WTC11 (cell line): ENCODE measurements around the gene IFITM10. TPM values are rescaled to one million over a fixed set of nuclear protein-coding genes. Genes with fewer than 3 reads are reported as not detected.

Experiments
- ATAC-seq: fragments of 200-7000 bp; cut with Tn5 transposase; 2 replicates; pipeline ENCODE4 v1.10.0; 2021; ENCODE audit warnings: mild to moderate bottlenecking, moderate library complexity
- CTCF ChIA-PET: fragments of 300-600 bp; sonication (Branson Sonifier 250); formaldehyde crosslinking; loops from one replicate; lab custom pipeline; 2021; ENCODE audit warnings: antibody characterized with exemption; lab: Charles Lee
- POLR2A ChIA-PET: fragments of 350-600 bp; sonication (Branson Sonifier 250); formaldehyde crosslinking; loops from one replicate; lab custom pipeline; 2021; ENCODE audit warnings: antibody characterized with exemption; lab: Charles Lee
- DNase-seq: peaks from one replicate; pipeline ENCODE4 v3.0.0; 2021; ENCODE audit warnings: low spot score
- H3K27ac Mint-ChIP-seq: 2 replicates; pipeline ENCODE4 v1.8.0; 2021; ENCODE audit warnings: mixed read lengths
- H3K27me3 Mint-ChIP-seq: 2 replicates; pipeline ENCODE4 v1.8.0; 2021; ENCODE audit warnings: low read depth, mild to moderate bottlenecking, moderate library complexity, mixed read lengths
- H3K36me3 Mint-ChIP-seq: 2 replicates; pipeline ENCODE4 v1.8.0; 2021; ENCODE audit warnings: mixed read lengths
- H3K4me1 Mint-ChIP-seq: 2 replicates; pipeline ENCODE4 v1.8.0; 2022; ENCODE audit warnings: mixed read lengths
- H3K4me3 Mint-ChIP-seq: 2 replicates; pipeline ENCODE4 v1.8.0; 2021; ENCODE audit warnings: mild to moderate bottlenecking, moderate library complexity, mixed read lengths
- H3K9me3 Mint-ChIP-seq: 2 replicates; pipeline ENCODE4 v1.8.0; 2021; ENCODE audit warnings: mixed read lengths
- CREB1 ChIP-seq: sonication (generic); formaldehyde crosslinking; IDR thresholded peaks from 2 replicates; pipeline ENCODE4 v1.8.0; 2023; ENCODE audit warnings: mild to moderate bottlenecking, missing genetic modification reagents
- E2F4 ChIP-seq: sonication (generic); formaldehyde crosslinking; IDR thresholded peaks from 2 replicates; pipeline ENCODE4 v1.8.1; 2022; ENCODE audit warnings: low read depth, mild to moderate bottlenecking, moderate library complexity, missing genetic modification reagents, borderline replicate concordance
- EMX1 ChIP-seq: fragments of 250-450 bp; sonication (Bioruptor Pico); IDR thresholded peaks from 2 replicates; pipeline ENCODE4 v1.8.0; 2021; ENCODE audit warnings: mild to moderate bottlenecking
- ESRRA ChIP-seq: sonication (generic); formaldehyde crosslinking; IDR thresholded peaks from 2 replicates; pipeline ENCODE4 v1.8.1; 2022; ENCODE audit warnings: mild to moderate bottlenecking, missing genetic modification reagents, borderline replicate concordance
- ETV6 ChIP-seq: sonication (generic); formaldehyde crosslinking; IDR thresholded peaks from 2 replicates; pipeline ENCODE4 v1.8.1; 2022; ENCODE audit warnings: mild to moderate bottlenecking, missing genetic modification reagents
- FOXK1 ChIP-seq: sonication (generic); formaldehyde crosslinking; IDR thresholded peaks from 2 replicates; pipeline ENCODE4 v1.8.0; 2022; ENCODE audit warnings: mild to moderate bottlenecking, moderate library complexity, missing genetic modification reagents
- NFE2L1 ChIP-seq: sonication (generic); formaldehyde crosslinking; IDR thresholded peaks from 2 replicates; pipeline ENCODE4 v1.8.1; 2023; ENCODE audit warnings: missing genetic modification reagents
- NFYB ChIP-seq: sonication (generic); formaldehyde crosslinking; conservative IDR thresholded peaks from 2 replicates; pipeline ENCODE4 v1.8.0; 2022; ENCODE audit warnings: low read depth, missing genetic modification reagents
- PREB ChIP-seq: sonication (generic); formaldehyde crosslinking; IDR thresholded peaks from 2 replicates; pipeline ENCODE4 v1.8.1; 2022; ENCODE audit warnings: mild to moderate bottlenecking, missing genetic modification reagents, moderate library complexity, borderline replicate concordance
- RORB ChIP-seq: fragments of 250-450 bp; sonication (Bioruptor Pico); IDR thresholded peaks from 2 replicates; pipeline ENCODE4 v1.9.0; 2021; ENCODE audit warnings: mild to moderate bottlenecking
- SMAD4 ChIP-seq: sonication (generic); formaldehyde crosslinking; IDR thresholded peaks from 2 replicates; pipeline ENCODE4 v1.8.0; 2022; ENCODE audit warnings: mild to moderate bottlenecking, missing genetic modification reagents
- TEAD1 ChIP-seq: sonication (generic); formaldehyde crosslinking; IDR thresholded peaks from 2 replicates; pipeline ENCODE4 v1.8.0; 2022; ENCODE audit warnings: mild to moderate bottlenecking, missing genetic modification reagents
- USF1 ChIP-seq: sonication (generic); formaldehyde crosslinking; IDR thresholded peaks from 2 replicates; pipeline ENCODE4 v1.8.0; 2022; ENCODE audit warnings: mild to moderate bottlenecking, missing genetic modification reagents
- ZNF138 ChIP-seq: sonication (generic); formaldehyde crosslinking; conservative IDR thresholded peaks from 2 replicates; pipeline ENCODE4 v1.8.1; 2022; ENCODE audit warnings: mild to moderate bottlenecking, moderate library complexity, missing genetic modification reagents
- ZNF219 ChIP-seq: sonication (generic); formaldehyde crosslinking; IDR thresholded peaks from 2 replicates; pipeline ENCODE4 v1.8.0; 2023; ENCODE audit warnings: missing genetic modification reagents, mild to moderate bottlenecking, borderline replicate concordance
- ZNF416 ChIP-seq: fragments of 250-450 bp; sonication (Bioruptor Pico); IDR thresholded peaks from 2 replicates; pipeline ENCODE4 v1.9.0; 2021; ENCODE audit warnings: mild to moderate bottlenecking, inconsistent platforms
- total RNA-seq: library from RNA; stranded (reverse); gene quantifications from 3 replicates; pipeline ENCODE4 v1.2.3, GENCODE V29; 2021
- TF ChIP-seq, protein P1 (sequence below): fragments of 250-450 bp; sonication (Bioruptor Pico); IDR thresholded peaks from 2 replicates; pipeline ENCODE4 v2.1.2; 2022; ENCODE audit warnings: mild to moderate bottlenecking, moderate library complexity
- TF ChIP-seq, protein P2 (sequence below): sonication (generic); formaldehyde crosslinking; IDR thresholded peaks from 2 replicates; pipeline ENCODE4 v1.8.0; 2023; ENCODE audit warnings: missing genetic modification reagents
- TF ChIP-seq, protein P3 (sequence below): sonication (generic); formaldehyde crosslinking; IDR thresholded peaks from 2 replicates; pipeline ENCODE4 v1.8.0; 2022; ENCODE audit warnings: mild to moderate bottlenecking, missing genetic modification reagents
- TF ChIP-seq, protein P4 (sequence below): sonication (generic); formaldehyde crosslinking; IDR thresholded peaks from 2 replicates; pipeline ENCODE4 v1.8.0; 2023; ENCODE audit warnings: mild to moderate bottlenecking, missing genetic modification reagents

Gene IFITM10
- total RNA-seq, 1 experiment from 2014 or later: 1.7 TPM

DNA sequence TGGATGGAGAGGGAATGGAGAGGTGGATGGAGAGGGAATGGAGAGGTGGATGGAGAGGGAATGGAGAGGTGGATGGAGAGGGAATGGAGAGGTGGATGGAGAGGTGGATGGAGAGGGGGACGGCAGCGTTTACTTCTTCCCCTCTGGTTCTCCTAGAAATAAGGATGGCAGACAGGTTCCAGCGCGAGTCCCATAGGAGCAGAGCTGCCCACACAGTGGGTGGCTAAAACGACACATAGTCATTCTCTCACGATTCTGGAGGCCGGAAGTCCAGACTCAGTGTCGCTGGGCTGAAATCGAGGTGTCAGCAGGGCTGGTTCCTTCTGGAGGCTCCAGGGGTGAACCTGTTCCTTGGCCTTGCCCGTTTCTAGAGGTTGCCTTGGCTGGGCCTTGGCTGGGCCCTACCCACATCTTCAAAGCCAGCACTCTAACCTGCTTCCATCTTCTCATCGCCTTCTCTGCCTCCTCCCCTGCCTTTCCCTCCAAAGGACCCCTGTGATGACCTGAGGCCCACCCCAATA is 26.0 kb upstream of the IFITM10 start (continued):
- TF ChIP-seq, protein P1, sequence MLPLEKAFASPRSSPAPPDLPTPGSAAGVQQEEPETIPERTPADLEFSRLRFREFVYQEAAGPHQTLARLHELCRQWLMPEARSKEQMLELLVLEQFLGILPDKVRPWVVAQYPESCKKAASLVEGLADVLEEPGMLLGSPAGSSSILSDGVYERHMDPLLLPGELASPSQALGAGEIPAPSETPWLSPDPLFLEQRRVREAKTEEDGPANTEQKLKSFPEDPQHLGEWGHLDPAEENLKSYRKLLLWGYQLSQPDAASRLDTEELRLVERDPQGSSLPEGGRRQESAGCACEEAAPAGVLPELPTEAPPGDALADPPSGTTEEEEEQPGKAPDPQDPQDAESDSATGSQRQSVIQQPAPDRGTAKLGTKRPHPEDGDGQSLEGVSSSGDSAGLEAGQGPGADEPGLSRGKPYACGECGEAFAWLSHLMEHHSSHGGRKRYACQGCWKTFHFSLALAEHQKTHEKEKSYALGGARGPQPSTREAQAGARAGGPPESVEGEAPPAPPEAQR (CRISPR knock-in tag): no peak
- no peak for TF ChIP-seq E2F4 (CRISPR knock-in tag)
- no peak for TF ChIP-seq ZNF416 (CRISPR knock-in tag)
- no peak for TF ChIP-seq ZNF219 (CRISPR knock-in tag)
- no peak for TF ChIP-seq ETV6
- TF ChIP-seq, protein P2, sequence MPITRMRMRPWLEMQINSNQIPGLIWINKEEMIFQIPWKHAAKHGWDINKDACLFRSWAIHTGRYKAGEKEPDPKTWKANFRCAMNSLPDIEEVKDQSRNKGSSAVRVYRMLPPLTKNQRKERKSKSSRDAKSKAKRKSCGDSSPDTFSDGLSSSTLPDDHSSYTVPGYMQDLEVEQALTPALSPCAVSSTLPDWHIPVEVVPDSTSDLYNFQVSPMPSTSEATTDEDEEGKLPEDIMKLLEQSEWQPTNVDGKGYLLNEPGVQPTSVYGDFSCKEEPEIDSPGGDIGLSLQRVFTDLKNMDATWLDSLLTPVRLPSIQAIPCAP: no peak

GRCh38 chr11:1774886-1775285 is 24.5 kb upstream of the IFITM10 start:
- ChIA-PET CTCF (interaction anchor here (3.3 kb wide), 1 partner anchor 81 kb away, joined by 10 read pairs; no protein-coding TSS in a partner anchor), POLR2A (no interaction called here)
- H3K4me1 Mint-ChIP-seq: peaks cover 20% of the 10 kb centered on the region
- H3K9me3 Mint-ChIP-seq: peaks cover 4% of the 10 kb centered on the region
- H3K36me3 Mint-ChIP-seq: no peaks in the 10 kb centered on the region
- TF ChIP-seq PREB (no peak), USF1 (CRISPR knock-in tag) (no peak), SMAD4 (no peak), RORB (CRISPR knock-in tag) (no peak), TEAD1 (CRISPR knock-in tag) (no peak), CREB1 (CRISPR knock-in tag) (no peak), FOXK1 (CRISPR knock-in tag) (no peak), NFYB (CRISPR knock-in tag) (no peak), EMX1 (CRISPR knock-in tag) (no peak), ESRRA (CRISPR knock-in tag) (no peak), ZNF138 (CRISPR knock-in tag) (no peak), NFE2L1 (CRISPR knock-in tag) (no peak)
- TF ChIP-seq, protein P3, sequence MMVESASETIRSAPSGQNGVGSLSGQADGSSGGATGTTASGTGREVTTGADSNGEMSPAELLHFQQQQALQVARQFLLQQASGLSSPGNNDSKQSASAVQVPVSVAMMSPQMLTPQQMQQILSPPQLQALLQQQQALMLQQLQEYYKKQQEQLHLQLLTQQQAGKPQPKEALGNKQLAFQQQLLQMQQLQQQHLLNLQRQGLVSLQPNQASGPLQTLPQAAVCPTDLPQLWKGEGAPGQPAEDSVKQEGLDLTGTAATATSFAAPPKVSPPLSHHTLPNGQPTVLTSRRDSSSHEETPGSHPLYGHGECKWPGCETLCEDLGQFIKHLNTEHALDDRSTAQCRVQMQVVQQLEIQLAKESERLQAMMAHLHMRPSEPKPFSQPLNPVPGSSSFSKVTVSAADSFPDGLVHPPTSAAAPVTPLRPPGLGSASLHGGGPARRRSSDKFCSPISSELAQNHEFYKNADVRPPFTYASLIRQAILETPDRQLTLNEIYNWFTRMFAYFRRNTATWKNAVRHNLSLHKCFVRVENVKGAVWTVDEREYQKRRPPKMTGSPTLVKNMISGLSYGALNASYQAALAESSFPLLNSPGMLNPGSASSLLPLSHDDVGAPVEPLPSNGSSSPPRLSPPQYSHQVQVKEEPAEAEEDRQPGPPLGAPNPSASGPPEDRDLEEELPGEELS (CRISPR knock-in tag): no peak
- TF ChIP-seq, protein P4, sequence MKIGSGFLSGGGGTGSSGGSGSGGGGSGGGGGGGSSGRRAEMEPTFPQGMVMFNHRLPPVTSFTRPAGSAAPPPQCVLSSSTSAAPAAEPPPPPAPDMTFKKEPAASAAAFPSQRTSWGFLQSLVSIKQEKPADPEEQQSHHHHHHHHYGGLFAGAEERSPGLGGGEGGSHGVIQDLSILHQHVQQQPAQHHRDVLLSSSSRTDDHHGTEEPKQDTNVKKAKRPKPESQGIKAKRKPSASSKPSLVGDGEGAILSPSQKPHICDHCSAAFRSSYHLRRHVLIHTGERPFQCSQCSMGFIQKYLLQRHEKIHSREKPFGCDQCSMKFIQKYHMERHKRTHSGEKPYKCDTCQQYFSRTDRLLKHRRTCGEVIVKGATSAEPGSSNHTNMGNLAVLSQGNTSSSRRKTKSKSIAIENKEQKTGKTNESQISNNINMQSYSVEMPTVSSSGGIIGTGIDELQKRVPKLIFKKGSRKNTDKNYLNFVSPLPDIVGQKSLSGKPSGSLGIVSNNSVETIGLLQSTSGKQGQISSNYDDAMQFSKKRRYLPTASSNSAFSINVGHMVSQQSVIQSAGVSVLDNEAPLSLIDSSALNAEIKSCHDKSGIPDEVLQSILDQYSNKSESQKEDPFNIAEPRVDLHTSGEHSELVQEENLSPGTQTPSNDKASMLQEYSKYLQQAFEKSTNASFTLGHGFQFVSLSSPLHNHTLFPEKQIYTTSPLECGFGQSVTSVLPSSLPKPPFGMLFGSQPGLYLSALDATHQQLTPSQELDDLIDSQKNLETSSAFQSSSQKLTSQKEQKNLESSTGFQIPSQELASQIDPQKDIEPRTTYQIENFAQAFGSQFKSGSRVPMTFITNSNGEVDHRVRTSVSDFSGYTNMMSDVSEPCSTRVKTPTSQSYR (CRISPR knock-in tag): no peak
- no peak overlapping the region for H3K4me3 Mint-ChIP-seq
- peaks cover 11% of the 10 kb centered on the region for H3K27me3 Mint-ChIP-seq
- ATAC-seq: no peak
- no peak for DNase-seq
- no peak overlapping the region for H3K27ac Mint-ChIP-seq
